HG03159 (cell line): ENCODE results near the gene NDST3.

Experiments
- ATAC-seq: cut with Tn5 transposase; IDR thresholded peaks from one replicate; pipeline ENCODE4 v1.9.1; 2021; ENCODE audit warnings: mild to moderate bottlenecking, moderate library complexity; ENCODE audit not compliant: unreplicated experiment

The NDST3 gene

DNA sequence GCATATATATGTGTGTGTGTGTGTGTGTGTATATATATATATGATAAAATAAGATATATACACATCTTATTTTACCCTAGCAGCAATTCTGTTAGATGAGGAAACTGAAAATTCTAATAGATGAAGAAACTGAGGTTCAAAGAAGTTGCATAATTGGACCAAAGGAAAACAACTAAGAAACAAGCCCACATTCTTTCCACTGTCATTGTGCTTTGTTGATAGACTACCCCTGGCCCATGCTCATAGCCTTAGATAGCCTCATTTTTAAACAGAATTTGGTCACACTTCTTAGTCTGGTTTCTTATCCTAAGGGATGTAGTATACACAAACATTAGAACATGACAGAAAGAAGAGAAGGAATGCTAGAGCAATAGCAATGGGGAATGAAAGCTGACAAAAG lies 138.8 kb downstream of the NDST3 start:
- no peak for ATAC-seq

DNA sequence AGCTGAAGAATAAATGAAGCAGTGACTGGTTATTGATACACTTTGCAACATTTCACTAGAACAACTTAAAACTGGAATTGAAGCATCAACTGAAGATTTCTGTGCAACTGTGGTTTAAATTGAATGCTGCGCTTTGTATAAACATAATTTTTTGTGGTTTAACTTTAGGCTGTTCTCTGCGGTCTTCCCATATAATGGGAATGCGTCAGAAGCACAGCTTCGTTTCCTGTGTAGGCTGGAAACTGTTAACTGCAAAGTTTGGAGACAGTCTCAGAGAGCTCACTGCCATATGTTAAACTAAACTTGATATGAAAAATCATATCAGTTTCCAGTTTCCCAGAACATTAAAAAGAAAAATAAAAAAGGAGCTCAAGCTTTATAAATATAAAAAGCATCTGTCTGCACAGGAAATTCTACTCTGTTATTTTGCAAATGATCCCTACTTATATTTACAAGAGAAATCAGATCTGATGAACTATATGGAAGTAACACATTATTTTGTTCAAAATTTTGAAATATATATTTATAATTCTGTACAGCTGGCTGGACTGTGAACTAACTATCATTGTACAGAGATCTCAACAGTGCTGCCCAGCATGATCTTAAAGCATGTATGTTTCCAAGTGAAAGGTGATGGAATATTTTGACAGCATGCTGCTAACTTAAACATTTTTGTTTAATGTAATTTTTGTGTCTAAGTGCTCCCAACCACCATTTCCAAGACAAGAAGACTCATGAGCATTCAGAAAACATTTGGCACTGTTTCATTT lies 139.9 kb downstream of the NDST3 start:
- ATAC-seq: no peak

DNA sequence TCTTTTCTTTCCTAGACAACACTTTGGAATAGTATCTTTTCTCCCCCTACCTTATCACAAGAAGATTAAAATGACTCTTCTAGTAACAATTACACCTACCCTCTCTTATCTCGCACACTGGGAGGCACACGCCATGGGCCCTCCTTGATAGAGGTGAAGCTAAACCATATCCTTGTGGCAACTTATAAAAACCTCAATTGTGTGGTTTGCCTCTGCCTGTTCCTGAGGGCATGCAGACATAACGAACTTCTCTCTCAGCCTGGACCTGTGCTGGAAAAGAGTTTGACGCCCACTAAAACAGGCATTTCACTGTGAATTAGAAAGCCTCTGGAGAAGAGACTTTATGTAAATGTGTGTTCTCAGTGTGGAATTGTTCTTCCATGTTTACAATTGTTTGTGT lies 141.2 kb downstream of the NDST3 start:
- ATAC-seq: no peak

DNA sequence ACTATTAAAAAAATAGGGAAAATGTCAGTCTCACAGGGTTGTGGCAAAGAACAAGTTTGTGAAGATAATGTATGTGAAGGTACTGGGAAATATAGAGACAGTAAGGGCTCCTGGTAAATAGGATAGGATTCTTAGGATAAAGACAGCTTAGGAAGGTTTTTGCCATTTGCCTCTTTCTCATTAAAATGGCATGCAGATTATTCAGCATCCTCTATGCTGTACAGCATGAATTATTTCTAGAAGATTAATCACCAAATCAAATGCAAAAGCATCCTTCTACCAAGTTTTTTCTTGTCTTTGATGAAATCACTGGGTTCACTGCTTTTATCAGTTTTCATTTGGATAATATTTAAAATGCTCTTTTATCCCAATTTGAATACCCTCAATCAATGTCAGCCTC lies 142.8 kb downstream of the NDST3 start:
- ATAC-seq: no peak

DNA sequence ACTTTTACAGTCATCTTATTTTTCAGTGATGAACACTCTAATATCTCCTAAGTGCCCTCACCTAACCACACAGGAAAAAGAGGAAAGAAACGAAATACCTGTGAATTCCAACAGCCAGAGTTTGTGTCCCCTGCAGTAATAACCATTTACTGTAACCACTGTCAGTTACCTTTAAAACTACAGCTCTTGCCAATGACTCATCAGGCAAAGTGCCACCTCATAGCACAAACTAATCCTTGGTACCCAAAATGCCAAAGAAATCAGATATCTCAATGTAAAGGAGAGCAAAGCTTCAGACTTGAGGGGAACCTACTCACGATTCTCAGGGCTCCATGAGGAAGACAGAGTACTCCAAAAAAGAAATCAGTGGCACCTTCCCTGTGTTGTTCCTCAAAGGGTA lies 146.5 kb downstream of the NDST3 start:
- ATAC-seq: no peak

DNA sequence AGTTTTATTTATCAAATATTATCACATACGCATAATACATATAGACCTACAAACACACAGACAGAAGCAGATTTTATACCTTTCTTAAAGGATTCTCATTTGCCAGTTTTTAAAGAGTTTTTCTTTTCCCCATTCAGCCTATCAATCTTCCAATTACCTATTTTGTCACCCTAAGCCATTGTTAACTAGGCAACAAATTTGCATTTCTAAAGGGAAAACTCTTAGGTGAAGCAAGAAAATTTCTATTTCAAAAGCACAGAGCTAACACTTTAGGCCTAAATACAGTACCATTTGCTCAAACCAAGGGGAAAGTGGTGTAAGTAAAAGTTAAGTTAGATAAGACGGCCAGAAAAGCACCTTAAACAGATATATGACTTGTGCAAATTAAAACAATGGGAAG lies 156.6 kb downstream of the NDST3 start:
- ATAC-seq: no peak

DNA sequence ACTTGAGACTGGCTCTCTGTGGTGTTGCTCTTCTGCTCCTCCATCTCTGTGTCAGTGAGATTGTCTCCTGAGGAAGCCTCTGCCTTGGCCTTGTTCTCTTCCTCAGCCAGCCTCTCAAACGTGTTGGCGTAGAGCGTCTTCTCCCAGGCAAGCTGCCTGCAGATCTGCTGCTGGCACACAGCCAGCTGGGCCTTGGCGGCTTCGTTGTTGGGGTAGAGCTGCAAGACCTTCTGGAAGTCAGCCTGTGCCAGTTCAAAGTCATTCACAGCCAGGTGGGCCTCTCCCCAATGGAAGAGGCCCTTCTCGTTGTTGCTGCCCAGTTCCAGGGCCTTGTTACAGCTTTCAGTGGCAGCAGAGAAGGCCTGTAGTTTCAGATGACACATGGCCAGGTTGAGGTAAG lies 159.1 kb downstream of the NDST3 start:
- ATAC-seq: no peak

DNA sequence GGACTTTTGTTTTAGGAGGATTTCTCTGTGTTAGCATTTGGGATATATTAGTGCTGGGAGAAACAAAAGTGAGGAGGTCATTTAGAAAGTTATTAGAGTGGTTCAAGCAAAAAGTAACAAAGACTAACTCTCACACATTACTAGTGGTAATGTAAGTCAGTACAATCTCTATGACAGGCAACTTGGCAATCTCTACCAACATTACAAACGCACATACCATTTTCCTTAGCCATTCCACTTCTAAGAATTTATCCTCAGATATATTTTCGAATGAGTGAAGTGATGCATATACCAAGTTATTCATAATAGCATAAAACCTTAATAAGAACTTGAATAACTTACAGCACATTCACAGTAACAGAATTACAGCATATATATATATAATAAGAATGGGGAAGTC lies 172.3 kb downstream of the NDST3 start:
- ATAC-seq: no peak

DNA sequence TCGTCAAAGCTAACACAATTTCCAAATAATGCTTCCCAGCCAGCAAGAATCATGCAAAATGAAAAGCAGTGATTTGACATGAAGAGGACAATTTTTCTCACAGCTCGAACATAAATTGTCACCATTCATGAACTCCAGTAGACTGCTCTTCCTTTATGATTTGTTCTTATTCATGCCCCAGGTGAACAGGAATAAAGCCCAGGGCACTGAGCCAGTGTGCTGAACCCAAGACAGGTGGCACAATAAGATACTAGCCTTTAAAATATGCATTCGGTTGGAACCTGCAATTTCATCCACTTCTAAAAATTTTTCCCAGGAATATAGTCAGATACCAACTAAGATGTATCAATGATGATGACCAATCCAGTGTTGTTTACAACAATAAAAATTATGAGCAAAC lies 178.8 kb downstream of the NDST3 start:
- ATAC-seq: no peak

DNA sequence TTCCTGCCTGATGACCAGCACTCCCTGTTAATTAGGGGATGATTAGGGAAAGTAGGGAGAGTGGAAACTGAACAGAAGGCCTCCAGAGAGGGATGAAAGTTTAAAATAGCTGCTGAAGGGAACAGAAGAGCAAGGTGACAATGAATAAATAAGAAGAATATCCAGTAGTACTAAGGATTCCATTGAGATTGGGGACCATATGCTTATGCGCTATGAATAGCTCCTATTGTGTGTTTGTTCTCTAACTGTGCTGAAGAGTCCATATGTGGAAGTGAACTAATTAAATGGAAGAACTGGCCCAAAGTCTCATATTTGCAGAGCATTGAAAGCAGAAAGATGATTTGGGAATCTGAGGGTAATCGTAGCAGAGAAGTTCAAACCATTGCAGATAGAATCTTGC lies 181.5 kb downstream of the NDST3 start:
- ATAC-seq: no peak

DNA sequence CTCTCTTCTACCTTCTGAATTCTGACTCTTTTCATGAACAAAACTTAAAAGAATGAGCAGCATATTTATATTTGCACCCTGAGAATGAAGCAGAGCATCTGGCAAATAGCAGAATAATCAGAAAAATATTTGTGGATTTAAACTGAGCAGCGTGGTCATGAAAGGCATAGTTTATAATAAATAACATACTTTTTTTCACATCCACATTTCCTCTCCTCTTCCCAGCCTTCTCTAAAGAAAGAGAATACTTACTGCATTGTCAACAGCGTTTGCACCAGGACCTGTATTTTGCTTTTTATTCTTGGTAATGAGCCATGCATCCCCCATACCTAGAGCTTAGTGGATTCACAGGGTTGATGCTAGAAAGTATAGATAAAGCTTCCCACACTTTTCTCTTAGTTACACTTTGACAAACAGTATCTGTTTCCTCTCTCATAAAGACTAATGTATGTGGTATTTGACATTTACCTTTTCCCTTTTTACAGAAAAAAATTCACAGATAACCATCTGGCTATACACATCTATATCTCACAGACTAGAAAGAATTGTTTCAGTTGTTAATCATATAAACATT lies 187.0 kb downstream of the NDST3 start:
- no peak for ATAC-seq

DNA sequence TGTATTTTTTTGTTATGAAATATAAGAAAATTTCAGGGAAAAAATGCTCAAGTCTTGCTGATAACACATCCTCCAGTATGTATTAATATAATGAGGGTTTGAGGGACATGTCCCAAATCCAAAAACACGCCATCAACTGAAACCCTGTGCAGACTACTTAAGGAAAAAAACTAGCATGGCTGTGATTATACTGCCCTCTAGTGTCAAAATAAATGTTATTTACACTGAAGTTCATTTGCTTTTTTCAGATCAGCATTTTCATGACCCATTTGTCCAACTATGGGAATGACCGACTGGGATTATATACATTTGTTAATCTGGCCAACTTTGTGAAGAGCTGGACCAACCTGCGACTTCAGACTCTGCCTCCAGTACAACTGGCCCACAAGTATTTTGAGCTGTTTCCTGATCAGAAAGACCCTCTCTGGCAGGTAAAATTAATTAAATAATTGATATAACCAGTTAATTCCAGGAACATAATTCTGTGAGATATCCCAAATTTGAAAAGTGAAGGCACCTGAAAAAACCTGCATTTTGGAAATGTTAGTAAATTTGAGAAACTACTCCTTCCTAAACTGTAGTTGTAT lies 190.1 kb downstream of the NDST3 start:
- peak; percentile 76 for ATAC-seq

DNA sequence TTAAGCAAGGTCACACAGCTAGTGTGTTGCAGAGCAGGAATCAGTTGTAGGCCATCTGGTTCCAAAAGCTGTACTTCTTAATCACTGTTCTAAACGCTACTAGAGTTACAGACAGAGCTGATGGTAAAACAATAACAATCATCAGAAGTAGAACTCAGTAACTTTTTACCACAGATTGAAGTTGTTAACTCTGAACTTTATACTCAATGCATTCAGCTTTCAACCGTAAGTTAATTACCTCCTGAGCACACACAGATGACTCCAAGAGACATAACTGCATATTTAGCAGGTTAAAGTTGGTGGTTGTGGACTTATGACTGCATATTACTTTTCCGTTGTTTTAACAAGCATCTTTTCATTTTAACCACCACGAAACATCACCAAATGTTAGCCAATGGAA lies 191.2 kb downstream of the NDST3 start:
- no peak for ATAC-seq

DNA sequence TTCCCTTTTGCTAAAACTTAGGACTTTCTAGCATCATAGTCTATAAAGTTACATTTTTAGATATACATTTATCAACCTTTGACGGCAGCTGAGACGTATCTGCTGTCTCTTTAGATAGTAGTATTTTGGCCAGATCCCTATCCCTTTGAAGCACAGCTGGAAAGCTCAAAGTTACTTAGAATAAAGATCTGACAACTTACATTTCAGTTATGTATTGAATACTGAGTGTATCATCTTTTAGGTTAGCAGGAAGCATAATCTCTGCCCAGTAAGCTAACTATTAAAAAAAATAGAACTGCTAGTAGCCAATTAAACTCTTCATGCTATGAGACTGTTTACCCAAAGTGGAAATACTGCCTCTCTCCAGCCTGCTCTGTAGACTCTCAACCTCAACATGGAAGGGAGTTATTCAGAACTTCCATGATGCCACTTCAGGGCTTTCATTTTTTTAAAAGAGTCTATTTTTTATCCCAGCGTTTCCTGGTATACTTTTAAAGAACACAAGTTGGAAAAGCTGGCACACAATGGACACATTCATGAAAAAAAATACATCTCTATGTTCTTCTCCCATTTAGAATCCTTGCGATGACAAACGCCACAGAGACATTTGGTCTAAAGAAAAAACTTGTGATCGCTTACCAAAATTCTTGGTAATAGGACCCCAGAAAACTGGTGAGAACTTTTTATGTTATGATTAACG lies 192.2 kb downstream of the NDST3 start:
- ATAC-seq: no peak

DNA sequence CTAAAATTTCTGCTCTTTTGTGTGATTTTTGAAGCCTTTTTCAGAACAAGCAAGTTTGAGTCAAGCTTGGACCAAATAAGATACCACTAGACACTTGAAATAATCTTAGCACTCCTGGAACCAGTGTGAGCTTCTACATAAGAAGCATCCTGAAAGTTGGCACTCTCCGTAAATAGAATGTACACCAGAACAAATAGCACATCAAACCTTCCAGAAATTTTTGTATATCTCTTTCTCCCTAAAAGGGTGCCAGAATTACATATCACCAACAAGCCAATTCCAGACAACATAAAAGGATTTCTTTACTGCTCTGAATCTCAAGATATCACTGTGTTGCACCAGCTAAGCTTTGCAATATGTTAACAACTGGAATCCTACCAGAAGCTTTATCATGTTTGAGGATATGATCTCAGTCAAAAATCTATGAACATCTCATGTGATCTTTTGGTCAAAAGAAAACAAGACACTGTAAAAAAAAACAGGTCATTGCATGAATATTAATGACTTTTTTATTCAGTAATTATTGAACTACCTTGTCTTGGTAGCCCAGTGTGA lies 201.4 kb downstream of the NDST3 start:
- no peak for ATAC-seq

DNA sequence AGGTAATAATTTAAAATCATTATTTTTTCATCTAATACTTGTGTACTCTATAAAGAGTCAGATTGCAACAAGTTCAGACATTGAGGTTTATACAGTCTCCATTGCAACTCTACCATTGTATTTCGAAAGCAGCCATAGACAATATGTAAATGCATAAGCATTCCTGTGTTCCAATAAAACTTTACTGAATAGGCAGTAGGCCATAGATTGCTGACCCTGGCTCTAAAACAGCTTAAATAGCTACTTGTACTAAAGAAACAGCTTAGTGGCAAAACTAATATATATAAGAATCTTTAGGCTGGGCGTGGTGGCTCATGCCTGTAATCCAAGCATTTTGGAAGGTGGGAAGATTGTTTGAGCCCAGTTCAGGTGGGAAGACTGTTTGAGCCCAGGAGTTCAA lies 203.2 kb downstream of the NDST3 start:
- no peak for ATAC-seq

DNA sequence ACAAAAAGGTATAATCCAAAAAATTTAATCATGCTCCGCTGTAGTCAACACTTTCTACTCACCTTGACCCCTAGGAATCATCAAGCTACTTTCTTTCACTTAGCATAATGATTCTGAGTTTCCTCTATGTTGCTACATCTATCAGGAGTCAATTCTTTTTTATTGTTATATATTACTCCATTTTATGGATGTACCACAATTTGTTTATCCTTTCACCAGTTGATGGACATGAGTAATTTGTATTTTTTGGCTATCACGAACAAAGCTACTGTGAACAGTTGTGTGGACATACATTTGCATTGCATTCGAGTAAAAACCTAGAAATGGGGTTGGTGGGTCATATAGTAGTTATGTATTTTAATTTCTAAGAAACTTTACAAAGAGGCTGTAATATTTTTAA lies 215.6 kb downstream of the NDST3 start:
- no peak for ATAC-seq

DNA sequence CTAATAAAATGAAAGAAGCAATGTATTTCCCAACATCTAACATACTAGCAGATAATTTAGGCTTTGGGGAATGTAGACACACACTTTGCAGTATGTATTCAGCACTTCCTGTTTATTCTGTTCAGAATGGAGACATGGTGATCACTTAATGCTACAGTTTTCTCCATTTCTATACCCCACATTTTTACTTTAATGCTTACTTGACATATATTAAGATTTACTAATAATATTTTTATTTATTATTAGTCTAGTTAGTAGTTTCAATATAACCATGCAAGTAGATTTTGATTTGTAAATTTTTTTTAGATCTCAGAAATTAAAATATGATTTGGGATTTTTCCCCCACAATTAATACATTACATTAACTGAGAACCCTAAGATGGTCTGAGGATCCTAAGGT lies 220.1 kb downstream of the NDST3 start:
- ATAC-seq: no peak

DNA sequence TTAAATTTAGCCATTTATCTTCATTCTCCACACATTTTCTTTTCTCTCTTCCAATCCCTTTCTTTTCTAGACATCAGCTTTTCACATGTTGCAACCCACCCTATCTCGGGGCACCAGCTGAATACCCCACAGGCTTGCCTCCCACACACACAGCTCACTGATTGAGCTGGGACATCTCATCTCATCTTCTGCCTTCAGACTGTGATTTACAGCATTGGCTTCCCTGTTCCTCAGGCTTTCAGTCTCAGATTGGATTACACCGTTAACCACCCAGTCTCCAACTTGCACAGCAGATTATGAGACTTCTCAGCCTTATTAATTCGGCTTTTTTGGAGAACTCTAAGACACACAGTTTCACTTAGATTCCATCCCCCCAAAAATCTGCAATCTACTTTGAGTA lies 224.8 kb downstream of the NDST3 start:
- ATAC-seq: no peak

DNA sequence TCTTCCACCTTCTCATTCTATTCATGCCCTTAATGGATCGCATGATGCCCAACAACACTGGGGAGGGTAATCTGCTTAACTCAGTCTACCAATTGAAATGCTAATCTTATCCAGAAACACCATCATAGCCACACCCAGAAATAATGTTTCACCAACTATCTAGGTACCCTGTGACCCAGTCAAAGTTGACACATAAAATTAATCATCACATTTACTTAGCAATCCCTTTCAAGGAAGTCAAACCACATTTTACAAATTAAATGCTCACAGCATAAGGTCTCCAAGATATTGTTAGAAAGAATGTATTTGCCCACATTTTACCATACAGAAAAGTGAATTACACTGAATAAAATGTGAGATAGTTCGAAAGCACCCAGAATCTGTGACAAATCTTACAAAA lies 226.0 kb downstream of the NDST3 start:
- no peak for ATAC-seq

DNA sequence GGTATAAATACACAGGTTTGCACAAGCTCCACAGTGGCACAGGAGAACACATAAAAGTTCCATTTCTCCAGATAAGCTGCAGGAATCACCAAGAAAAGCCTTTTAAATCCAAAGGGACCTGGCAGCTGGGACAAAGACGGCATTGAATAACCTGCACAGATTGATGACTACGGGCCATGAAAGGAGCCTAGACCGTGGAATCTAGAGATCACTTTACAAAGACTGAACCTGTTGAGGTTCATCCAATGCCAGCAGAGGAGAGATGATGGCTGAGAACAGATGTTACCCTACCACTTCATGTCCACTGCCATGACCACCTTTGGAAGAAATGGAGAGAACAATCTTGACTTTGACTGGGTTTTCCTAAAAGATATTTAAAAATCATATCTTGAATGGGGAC lies 229.8 kb downstream of the NDST3 start:
- no peak for ATAC-seq
